OCI-LY7 (cell line): ENCODE measurements around the gene HAGHL. TPM values are rescaled to one million over a fixed set of nuclear protein-coding genes. Genes with fewer than 3 reads are reported as not detected.
"Not testable (repeated sequence)": the region's sequence is repeated elsewhere in the genome, so short reads cannot be mapped to it uniquely, and the experiment has no call there.

Experiments used
- BruUV-seq: library from RNA; stranded (reverse); fragments of 400-500 nt; replicated peaks from 2 replicates; lab custom pipeline; 2021; lab: Mats Ljungman, UMichigan
- CTCF ChIA-PET: fragments of 300-600 bp; sonication (Branson Sonifier 250); formaldehyde crosslinking; loops from one replicate; lab custom pipeline; 2022; ENCODE audit warnings: antibody characterized with exemption; ENCODE audit not compliant: unreplicated experiment; lab: Charles Lee
- POLR2A ChIA-PET: fragments of 300-600 bp; sonication (Branson Sonifier 250); formaldehyde crosslinking; loops from one replicate; lab custom pipeline; 2022; ENCODE audit warnings: antibody characterized with exemption; lab: Charles Lee
- DNase-seq: peaks from one replicate; pipeline ENCODE4 v3.0.0-alpha.2; 2015; ENCODE audit warnings: low spot score
- H2AFZ ChIP-seq: fragments of 200-600 bp; sonication (generic), shearing (Covaris generic); 2 replicates; pipeline ENCODE4 v1.6.1; 2014; ENCODE audit warnings: mild to moderate bottlenecking, antibody characterized with exemption, low read length, moderate library complexity
- H3K27ac ChIP-seq: fragments of 200-600 bp; sonication (generic); 2 replicates; pipeline ENCODE4 v1.5.1; 2014; ENCODE audit warnings: mixed run types, low read depth, mild to moderate bottlenecking, moderate library complexity, low read length, inconsistent platforms; ENCODE audit not compliant: poor library complexity, severe bottlenecking
- H3K36me3 ChIP-seq: fragments of 200-600 bp; sonication (generic); 2 replicates; pipeline ENCODE4 v1.6.1; 2014; ENCODE audit warnings: mild to moderate bottlenecking, antibody characterized with exemption, low read length, moderate library complexity, mixed read lengths; ENCODE audit not compliant: insufficient read depth
- H3K4me1 ChIP-seq: fragments of 200-600 bp; sonication (generic); 2 replicates; pipeline ENCODE4 v1.5.1; 2014; ENCODE audit warnings: mild to moderate bottlenecking, low read length; ENCODE audit not compliant: insufficient read depth, poor library complexity, severe bottlenecking
- H3K4me2 ChIP-seq: fragments of 200-600 bp; sonication (generic); 2 replicates; pipeline ENCODE4 v1.6.1; 2014; ENCODE audit warnings: mild to moderate bottlenecking, low read length
- H3K4me3 ChIP-seq: fragments of 200-600 bp; sonication (generic); 2 replicates; pipeline ENCODE4 v1.5.1; 2014; ENCODE audit warnings: mild to moderate bottlenecking, low read depth, low read length; ENCODE audit not compliant: poor library complexity, severe bottlenecking
- H3K79me2 ChIP-seq: fragments of 200-600 bp; sonication (generic); 2 replicates; pipeline ENCODE4 v1.6.1; 2016; ENCODE audit warnings: low read depth, mild to moderate bottlenecking, low read length, moderate library complexity, mixed read lengths; ENCODE audit not compliant: insufficient read depth
- H3K9me2 ChIP-seq: fragments of 200-600 bp; sonication (generic); 2 replicates; pipeline ENCODE4 v1.6.1; 2016; ENCODE audit warnings: mild to moderate bottlenecking, low read length, mixed read lengths; ENCODE audit not compliant: insufficient read depth
- H3K9me3 ChIP-seq: fragments of 200-600 bp; sonication (generic); 2 replicates; pipeline ENCODE4 v1.6.1; 2014; ENCODE audit warnings: mild to moderate bottlenecking, mixed run types, low read length, mixed read lengths
- H4K20me1 ChIP-seq: fragments of 200-600 bp; sonication (generic); 2 replicates; pipeline ENCODE4 v1.6.1; 2014; ENCODE audit warnings: mild to moderate bottlenecking, antibody characterized with exemption, low read length, moderate library complexity, mixed read lengths; ENCODE audit not compliant: insufficient read depth
- CTCF ChIP-seq: fragments of 200-600 bp; sonication (generic); conservative IDR thresholded peaks from 2 replicates; pipeline ENCODE4 v1.5.1; 2014; ENCODE audit warnings: mild to moderate bottlenecking, antibody characterized with exemption, low read length, moderate library complexity, mixed read lengths
- EZH2phosphoT487 ChIP-seq: fragments of 200-600 bp; sonication (generic); IDR thresholded peaks from 2 replicates; pipeline ENCODE4 v1.6.1; 2018; ENCODE audit warnings: low read depth, borderline replicate concordance, mild to moderate bottlenecking, mixed run types, antibody characterized with exemption, low read length, moderate library complexity, mixed read lengths
- intact Hi-C: fragments of 100-400 bp; cut with micrococcal nuclease; formaldehyde crosslinking; loops from one replicate; pipeline ENCODE4 v1.10.0; 2022; ENCODE audit not compliant: unreplicated experiment
- total RNA-seq, 2 experiments: library from RNA; depleted of rRNA in 1 of 2; stranded (reverse); fragments of >200 nt in 1 of 2; shearing (Covaris generic) in 1 of 2; gene quantifications; 2 replicates each; pipeline ENCODE4 v1.2.3, GENCODE V29; 2014 to 2022

The HAGHL gene
- total RNA-seq, 2 experiments from 2014 or later, result 30.8 to 57.9 TPM

GRCh38 chr16:741986-742629, 15.2 kb downstream of the HAGHL start:
- Histone ChIP-seq H3K9me3 (no peaks in the 10 kb centered on the region), H3K9me2 (no peaks in the 10 kb centered on the region), H3K4me2 (peak overlapping the region; percentile 30; the same call in 1 of the 2 replicates), H3K79me2 (peaks cover 19% of the 10 kb centered on the region; the same call in 1 of the 2 replicates), H2AFZ (no peak overlapping the region), H3K27ac (no peak overlapping the region), H3K36me3 (peaks cover 7% of the 10 kb centered on the region; the same call in 1 of the 2 replicates), H3K4me3 (no peak overlapping the region), H4K20me1 (no peaks in the 10 kb centered on the region), H3K4me1 (peaks cover 36% of the 10 kb centered on the region)
- ChIA-PET POLR2A (no interaction called here), CTCF (no interaction called here)
- intact Hi-C loops, result no loop called here
- TF ChIP-seq CTCF, result no peak
- TF ChIP-seq EZH2phosphoT487, result no peak
- no peak for DNase-seq
- TSS peak; percentile 63 for BruUV-seq

- H3K27ac ChIP-seq, H3K4me3 ChIP-seq, H3K4me2 ChIP-seq, H3K36me3 ChIP-seq, H2AFZ ChIP-seq, H3K9me2 ChIP-seq, CTCF ChIA-PET, H4K20me1 ChIP-seq, H3K9me3 ChIP-seq, DNase-seq, BruUV-seq, intact Hi-C loops: not testable (repeated sequence)
- POLR2A ChIA-PET, result interaction anchor here (0.7 kb wide), 1 partner anchor 23 kb away, joined by 3 read pairs; no protein-coding TSS in a partner anchor
- Histone ChIP-seq H3K79me2 (peaks cover 16% of the 10 kb centered on the region; the same call in 1 of the 2 replicates), H3K4me1 (peaks cover 29% of the 10 kb centered on the region)
Observed at GRCh38 chr16:742894-743293, 16.0 kb downstream of the HAGHL start.

GRCh38 chr16:743794-744500, 17.0 kb downstream of the HAGHL start:
- H3K4me3 ChIP-seq, result no peak overlapping the region
- no peak for TF ChIP-seq EZH2phosphoT487
- TF ChIP-seq CTCF, result peak; percentile 55
- ChIA-PET CTCF (no interaction called here), POLR2A (no interaction called here)
- no peaks in the 10 kb centered on the region for H4K20me1 ChIP-seq
- H3K9me2 ChIP-seq, result no peaks in the 10 kb centered on the region
- peaks cover 14% of the 10 kb centered on the region; the same call in 1 of the 2 replicates for H3K79me2 ChIP-seq
- intact Hi-C loops, result no loop called here
- H3K4me2 ChIP-seq, result no peak overlapping the region
- H3K9me3 ChIP-seq, result no peaks in the 10 kb centered on the region
- H3K27ac ChIP-seq, result no peak overlapping the region
- no peak for DNase-seq
- H3K36me3 ChIP-seq, result peaks cover 3% of the 10 kb centered on the region; the same call in 1 of the 2 replicates
- H3K4me1 ChIP-seq, result peaks cover 21% of the 10 kb centered on the region
- no TSS peak for BruUV-seq
- H2AFZ ChIP-seq, result no peak overlapping the region
